IMR-90 (cell line): ENCODE measurements around the gene ZSWIM3. TPM values are rescaled to one million over a fixed set of nuclear protein-coding genes. Genes with fewer than 3 reads are reported as not detected.
A peak's percentile ranks its signal among the peaks of the same experiment; 100 is the strongest.

Experiments
- ATAC-seq: fragments of 200-7000 bp; cut with Tn5 transposase; 2 replicates; pipeline ENCODE4 v1.9.1; 2020; ENCODE audit warnings: low read depth, mild to moderate bottlenecking, moderate library complexity
- BruUV-seq: library from RNA; stranded (reverse); fragments of 400-500 nt; replicated peaks from 2 replicates; lab custom pipeline; 2021; lab: Mats Ljungman, UMichigan
- CTCF ChIA-PET: fragments of 300-600 bp; formaldehyde crosslinking; extraction: SDS; loops from one replicate; lab custom pipeline; 2021; ENCODE audit warnings: antibody characterized with exemption; lab: Yijun Ruan, JAX
- POLR2A ChIA-PET: fragments of 300-600 bp; sonication (Branson Sonifier 250); formaldehyde crosslinking; loops from one replicate; lab custom pipeline; 2022; ENCODE audit warnings: antibody characterized with exemption; ENCODE audit not compliant: unreplicated experiment; lab: Charles Lee
- DNase-seq: peaks from one replicate; pipeline ENCODE4 v3.0.0; 2013
- H2AFZ ChIP-seq: replicated peaks from 2 replicates; pipeline ENCODE3; 2013; ENCODE audit warnings: low read length, mild to moderate bottlenecking; ENCODE audit not compliant: poor library complexity
- H2AK5ac ChIP-seq: 2 replicates; pipeline ENCODE4 v1.6.1; 2013; ENCODE audit warnings: low read depth, low read length, inconsistent platforms
- H2AK9ac ChIP-seq: replicated peaks from 2 replicates; pipeline ENCODE3; 2013; ENCODE audit warnings: mild to moderate bottlenecking, low read depth, low read length, moderate library complexity; ENCODE audit not compliant: poor library complexity
- H2BK120ac ChIP-seq: 2 replicates; pipeline ENCODE4 v1.6.1; 2013; ENCODE audit warnings: low read depth, low read length, inconsistent platforms
- H2BK15ac ChIP-seq: 3 replicates; pipeline ENCODE4 v1.6.1; 2013; ENCODE audit warnings: low read depth, low read length, inconsistent platforms
- H2BK20ac ChIP-seq: 2 replicates; pipeline ENCODE4 v1.6.1; 2013; ENCODE audit warnings: low read depth, mild to moderate bottlenecking, inconsistent platforms, low read length, moderate library complexity
- H2BK5ac ChIP-seq: 2 replicates; pipeline ENCODE4 v1.6.1; 2013; ENCODE audit warnings: mild to moderate bottlenecking, low read depth, low read length, inconsistent platforms; ENCODE audit not compliant: poor library complexity, severe bottlenecking
- H3K14ac ChIP-seq: replicated peaks from 2 replicates; pipeline ENCODE4 v1.6.1; 2013; ENCODE audit warnings: low read depth, low read length, inconsistent platforms
- H3K18ac ChIP-seq: 2 replicates; pipeline ENCODE4 v1.6.1; 2013; ENCODE audit warnings: low read depth, low read length, control low read depth
- H3K23ac ChIP-seq: 2 replicates; pipeline ENCODE4 v1.6.1; 2013; ENCODE audit warnings: low read depth, low read length, inconsistent platforms
- H3K27ac ChIP-seq: 2 replicates; pipeline ENCODE4 v1.5.1; 2013; ENCODE audit warnings: mild to moderate bottlenecking, control low read depth, low read length; ENCODE audit not compliant: insufficient read depth
- H3K27me3 ChIP-seq: 2 replicates; pipeline ENCODE4 v1.6.1; 2013; ENCODE audit warnings: low read length; ENCODE audit not compliant: control insufficient read depth, insufficient read depth
- H3K36me3 ChIP-seq: 2 replicates; pipeline ENCODE4 v1.6.1; 2013; ENCODE audit warnings: low read length, mixed read lengths; ENCODE audit not compliant: control insufficient read depth, insufficient read depth
- H3K4ac ChIP-seq: 2 replicates; pipeline ENCODE4 v1.6.1; 2013; ENCODE audit warnings: low read depth, low read length, inconsistent platforms
- H3K4me1 ChIP-seq: 2 replicates; pipeline ENCODE4 v1.6.1; 2013; ENCODE audit warnings: low read length, mixed read lengths; ENCODE audit not compliant: control insufficient read depth, insufficient read depth
- H3K4me2 ChIP-seq: 2 replicates; pipeline ENCODE4 v1.6.1; 2013; ENCODE audit warnings: low read depth, mild to moderate bottlenecking, control low read depth, low read length, moderate library complexity
- H3K4me3 ChIP-seq: 2 replicates; pipeline ENCODE4 v1.5.1; 2013; ENCODE audit warnings: low read depth, mild to moderate bottlenecking, control low read depth, low read length, moderate library complexity; ENCODE audit not compliant: insufficient read depth
- H3K56ac ChIP-seq: 2 replicates; pipeline ENCODE4 v1.6.1; 2013; ENCODE audit warnings: low read length, inconsistent platforms; ENCODE audit not compliant: insufficient read depth; ENCODE audit errors: extremely low read depth
- H3K79me1 ChIP-seq, 2 experiments: 2 replicates each; pipeline ENCODE4 v1.6.1; 2013; ENCODE audit warnings: low read length in 2 of 2, inconsistent platforms in 1 of 2, low read depth in 1 of 2
- H3K9ac ChIP-seq: 2 replicates; pipeline ENCODE4 v1.6.1; 2013; ENCODE audit warnings: low read depth, low read length, control low read depth
- H3K9me1 ChIP-seq: 2 replicates; pipeline ENCODE4 v1.6.1; 2013; ENCODE audit warnings: low read length, inconsistent platforms; ENCODE audit not compliant: insufficient read depth
- H3K9me3 ChIP-seq: 2 replicates; pipeline ENCODE4 v1.6.1; 2013; ENCODE audit warnings: low read length; ENCODE audit not compliant: control insufficient read depth, insufficient read depth
- H4K20me1 ChIP-seq: 2 replicates; pipeline ENCODE4 v1.6.1; 2013; ENCODE audit warnings: low read length, inconsistent platforms; ENCODE audit not compliant: insufficient read depth
- H4K5ac ChIP-seq: 2 replicates; pipeline ENCODE4 v1.6.1; 2013; ENCODE audit warnings: mild to moderate bottlenecking, low read depth, low read length, control low read depth
- H4K8ac ChIP-seq, 2 experiments: 2 replicates each; pipeline ENCODE4 v1.6.1; 2013; ENCODE audit warnings: low read depth in 2 of 2, low read length in 2 of 2, control low read depth in 1 of 2, inconsistent platforms in 1 of 2
- H4K91ac ChIP-seq: 2 replicates; pipeline ENCODE4 v1.6.1; 2013; ENCODE audit warnings: low read depth, low read length, inconsistent platforms; ENCODE audit not compliant: insufficient read depth
- MAZ ChIP-seq: IDR thresholded peaks from 2 replicates; pipeline ENCODE4 v1.6.1; 2012; ENCODE audit warnings: low read depth, mild to moderate bottlenecking, low read length, improper control_type of control experiment, moderate library complexity, borderline replicate concordance
- RCOR1 ChIP-seq: IDR thresholded peaks from 2 replicates; pipeline ENCODE4 v1.6.1; 2012; ENCODE audit warnings: mild to moderate bottlenecking, low read length, improper control_type of control experiment; ENCODE audit not compliant: insufficient replicate concordance
- RFX5 ChIP-seq: IDR thresholded peaks from 2 replicates; pipeline ENCODE4 v1.8.0; 2012; ENCODE audit warnings: low read depth, mild to moderate bottlenecking, low read length, moderate library complexity
- SMC3 ChIP-seq: fragments of 150-350 bp; IDR thresholded peaks from 2 replicates; pipeline ENCODE4 v1.6.1; 2016; ENCODE audit warnings: low read depth, mild to moderate bottlenecking, antibody characterized with exemption, low read length, moderate library complexity
- WGBS, 2 experiments: methylation state at CpG; one replicate each; pipeline versions ENCODE4 v1.1.5 to v1.1.7; 2013; ENCODE audit warnings: missing lambda C conversion rate in 2 of 2; ENCODE audit not compliant: insufficient read length in 1 of 2; ENCODE audit errors: extremely low coverage in 2 of 2; 5-methylcytosine and 5-hydroxymethylcytosine counted together
- dilution Hi-C: fragments of 300-500 bp; cut with HindIII; formaldehyde crosslinking; loops from one replicate; pipeline ENCODE4 v1.14.3; 2018; ENCODE audit warnings: low sequenced_read_pairs; ENCODE audit not compliant: unreplicated experiment
- in situ Hi-C: fragments of 300-500 bp; cut with MboI; formaldehyde crosslinking; loops from 3 replicates; pipeline ENCODE4 v1.14.3; 2019; ENCODE audit warnings: low sequenced_read_pairs, inconsistent platforms, mixed read lengths
- intact Hi-C: fragments of 100-400 bp; cut with micrococcal nuclease; formaldehyde crosslinking; loops from 2 replicates; pipeline ENCODE4 v1.10.0; 2022
- polyA plus RNA-seq, 3 experiments: library from polyadenylated mRNA; depleted of rRNA; stranded (reverse); fragments of >200 nt; gene quantifications; 2 replicates each; pipeline ENCODE4 v1.2.3, GENCODE V29; 2012; ENCODE audit warnings: low replicate concordance in 1 of 3
- total RNA-seq: library from RNA; depleted of rRNA; stranded (reverse); fragments of >200 nt; gene quantifications from 2 replicates; pipeline ENCODE4 v1.2.3, GENCODE V29; 2012

Gene ZSWIM3
- total and polyA plus RNA-seq, 2 of the 4 experiments (the other 2 are of a cell fraction) = 3.3 to 8.6 TPM

DNA sequence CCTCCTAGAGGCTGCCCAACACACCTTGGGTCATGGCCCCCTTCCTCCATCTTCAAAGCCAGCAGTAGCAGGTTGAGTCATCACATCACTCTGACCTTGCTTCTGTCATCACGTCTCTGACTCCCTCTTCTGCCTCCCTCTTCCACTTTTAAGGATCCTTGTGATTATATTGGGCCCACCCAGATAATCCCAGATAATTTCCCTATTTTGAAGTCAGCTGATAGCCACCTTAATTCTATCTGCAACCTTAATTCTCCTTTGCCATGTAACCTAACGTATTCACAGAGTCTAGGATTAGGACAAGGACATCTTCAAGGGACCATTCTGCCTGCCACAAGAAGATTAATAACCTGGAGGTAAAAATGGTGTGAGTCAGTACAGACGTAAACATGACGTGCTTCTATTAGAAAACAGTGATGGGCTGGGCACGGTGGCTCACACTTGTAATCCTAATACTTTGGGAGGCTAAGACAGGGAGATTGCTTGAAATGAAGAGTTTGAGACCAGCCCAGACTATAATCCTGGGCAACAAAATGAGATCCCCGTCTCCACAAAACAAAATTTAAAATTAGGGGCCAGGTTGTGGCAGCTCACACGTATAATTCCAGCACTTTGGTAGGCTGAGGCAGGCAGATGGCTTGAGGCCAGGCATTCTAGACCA is 3.3 kb downstream of the ZSWIM3 start:
- Histone ChIP-seq H4K20me1 (no peaks in the 10 kb centered on the region), H3K9ac (no peak overlapping the region), H3K79me1 (peaks cover 25 to 47% of the 10 kb centered on the region in 2 experiments), H3K4me3 (no peak overlapping the region), H3K36me3 (no peaks in the 10 kb centered on the region), H2BK120ac (no peak overlapping the region), H3K4ac (no peak overlapping the region; the same call in 1 of the 2 replicates), H4K5ac (no peak overlapping the region), H3K27ac (no peak overlapping the region), H3K56ac (no peak overlapping the region), H3K27me3 (no peaks in the 10 kb centered on the region), H3K4me2 (no peak overlapping the region), H3K9me1 (peaks cover 7% of the 10 kb centered on the region), H3K9me3 (no peaks in the 10 kb centered on the region), H4K91ac (no peak overlapping the region), H3K23ac (no peak overlapping the region), H2AK5ac (peak overlapping the region; percentile 29; the same call in 1 of the 2 replicates), H2AFZ (no peak overlapping the region), H4K8ac (no peak overlapping the region), H3K4me1 (peaks cover 4% of the 10 kb centered on the region; the same call in 1 of the 2 replicates), H2AK9ac (no peak overlapping the region), H2BK20ac (no peak overlapping the region), H2BK5ac (no peak overlapping the region), H3K14ac (no peak overlapping the region), H2BK15ac (no peak overlapping the region), H3K18ac (no peak overlapping the region)
- DNase-seq (peak; percentile 50), ATAC-seq (no peak)
- TF ChIP-seq MAZ = no peak
- no peak for TF ChIP-seq RFX5
- no peak for TF ChIP-seq RCOR1
- TF ChIP-seq SMC3 = no peak
- ChIA-PET CTCF (no interaction called here), POLR2A (no interaction called here)
- WGBS, 2 experiments = no CpG with 5 or more reads among the region's 7 CpGs
- in situ Hi-C loops = no loop called here
- dilution Hi-C loops = no loop called here
- intact Hi-C loops = no loop called here
- BruUV-seq = no TSS peak
